ENCODE results near the gene OR4F6.
"Not testable (repeated sequence)": the region's sequence is repeated elsewhere in the genome, so short reads cannot be mapped to it uniquely, and the experiment has no call there.

Gene OR4F6

GRCh38 chr15:101784644-101785043, 18.7 kb upstream of the OR4F6 start:
- Histone ChIP-seq H3K36me3 (ENCODE audit: control insufficient read depth, insufficient read depth, low read length) (no peaks in the 10 kb centered on the region), H3K27me3 (ENCODE audit: control insufficient read depth, insufficient read depth, low read length) (no peaks in the 10 kb centered on the region), H3K9ac (ENCODE audit: low read depth, low read length) (no peak overlapping the region), H3K9me3 (ENCODE audit: control insufficient read depth, insufficient read depth, low read length) (no peaks in the 10 kb centered on the region), H3K27ac (ENCODE audit: low read depth, low read length) (no peak overlapping the region), H3K4me1 (ENCODE audit: control insufficient read depth, insufficient read depth, low read length) (no peaks in the 10 kb centered on the region), H3K4me3 (ENCODE audit: low read depth, low read length) (no peak overlapping the region)

- not testable (repeated sequence) for H3K4me1 ChIP-seq (ENCODE audit: control insufficient read depth, insufficient read depth, low read length); H3K27me3 ChIP-seq (ENCODE audit: control insufficient read depth, insufficient read depth, low read length); H3K4me3 ChIP-seq (ENCODE audit: low read depth, low read length); H3K27ac ChIP-seq (ENCODE audit: low read depth, low read length); H3K36me3 ChIP-seq (ENCODE audit: control insufficient read depth, insufficient read depth, low read length); H3K9ac ChIP-seq (ENCODE audit: low read depth, low read length); H3K9me3 ChIP-seq (ENCODE audit: control insufficient read depth, insufficient read depth, low read length)
Observed at GRCh38 chr15:101786422-101786821, 16.9 kb upstream of the OR4F6 start.

GRCh38 chr15:101788001-101788400, 15.3 kb upstream of the OR4F6 start:
- not testable (repeated sequence) for H3K9me3 ChIP-seq (ENCODE audit: control insufficient read depth, insufficient read depth, low read length); H3K27ac ChIP-seq (ENCODE audit: low read depth, low read length); H3K4me3 ChIP-seq (ENCODE audit: low read depth, low read length); H3K36me3 ChIP-seq (ENCODE audit: control insufficient read depth, insufficient read depth, low read length); H3K9ac ChIP-seq (ENCODE audit: low read depth, low read length); H3K27me3 ChIP-seq (ENCODE audit: control insufficient read depth, insufficient read depth, low read length); H3K4me1 ChIP-seq (ENCODE audit: control insufficient read depth, insufficient read depth, low read length)

GRCh38 chr15:101788503-101789269, 14.6 kb upstream of the OR4F6 start:
- H3K36me3 ChIP-seq (ENCODE audit: control insufficient read depth, insufficient read depth, low read length); H3K9me3 ChIP-seq (ENCODE audit: control insufficient read depth, insufficient read depth, low read length); H3K27me3 ChIP-seq (ENCODE audit: control insufficient read depth, insufficient read depth, low read length); H3K9ac ChIP-seq (ENCODE audit: low read depth, low read length); H3K4me1 ChIP-seq (ENCODE audit: control insufficient read depth, insufficient read depth, low read length); H3K27ac ChIP-seq (ENCODE audit: low read depth, low read length); H3K4me3 ChIP-seq (ENCODE audit: low read depth, low read length): not testable (repeated sequence)

DNA sequence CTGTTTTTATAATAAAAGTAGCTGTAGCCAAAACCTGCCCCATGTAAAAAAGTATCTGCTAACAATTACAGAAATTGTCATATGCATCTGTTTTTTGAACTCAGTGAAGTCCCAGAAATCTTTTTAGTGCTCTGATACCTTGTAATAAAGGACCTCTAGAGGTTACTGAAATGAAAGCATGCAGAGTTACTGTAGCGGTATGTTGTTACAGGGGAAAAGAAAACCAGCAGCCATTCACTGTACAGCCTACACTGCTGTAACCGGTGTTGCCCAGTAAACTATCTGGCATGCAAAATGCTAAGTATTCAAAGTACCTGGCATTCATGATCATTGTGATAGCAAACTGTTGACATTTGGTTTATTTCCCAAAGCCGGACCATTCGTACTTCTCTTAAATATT, 12.6 kb upstream of the OR4F6 start:
- H3K27me3 ChIP-seq (ENCODE audit: control insufficient read depth, insufficient read depth, low read length); H3K27ac ChIP-seq (ENCODE audit: low read depth, low read length); H3K4me1 ChIP-seq (ENCODE audit: control insufficient read depth, insufficient read depth, low read length); H3K36me3 ChIP-seq (ENCODE audit: control insufficient read depth, insufficient read depth, low read length); H3K9ac ChIP-seq (ENCODE audit: low read depth, low read length); H3K9me3 ChIP-seq (ENCODE audit: control insufficient read depth, insufficient read depth, low read length); H3K4me3 ChIP-seq (ENCODE audit: low read depth, low read length): not testable (repeated sequence)

DNA sequence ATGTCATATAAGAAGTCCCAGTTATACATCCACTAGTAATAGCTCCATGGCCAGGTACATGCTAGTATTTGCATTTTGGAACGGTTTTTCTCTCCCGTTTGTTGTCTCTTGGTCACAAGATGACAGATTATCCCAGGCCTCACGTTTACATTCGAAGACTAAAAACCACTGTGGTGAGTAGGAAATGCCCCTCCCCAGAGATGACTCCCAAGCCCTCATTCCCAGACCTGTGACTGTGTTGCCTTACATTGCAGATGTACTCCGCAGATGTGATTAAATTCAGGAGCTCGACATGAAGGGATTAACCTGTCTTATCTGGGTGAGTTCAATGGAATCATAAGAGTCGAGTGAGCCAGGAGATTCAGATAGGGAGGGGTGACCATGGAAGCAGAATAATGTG, 9.3 kb upstream of the OR4F6 start:
- H3K27ac ChIP-seq (ENCODE audit: low read depth, low read length); H3K9ac ChIP-seq (ENCODE audit: low read depth, low read length); H3K9me3 ChIP-seq (ENCODE audit: control insufficient read depth, insufficient read depth, low read length); H3K36me3 ChIP-seq (ENCODE audit: control insufficient read depth, insufficient read depth, low read length); H3K4me1 ChIP-seq (ENCODE audit: control insufficient read depth, insufficient read depth, low read length); H3K27me3 ChIP-seq (ENCODE audit: control insufficient read depth, insufficient read depth, low read length); H3K4me3 ChIP-seq (ENCODE audit: low read depth, low read length): not testable (repeated sequence)

- Histone ChIP-seq H3K9ac (ENCODE audit: low read depth, low read length) (no peak overlapping the region), H3K36me3 (ENCODE audit: control insufficient read depth, insufficient read depth, low read length) (no peaks in the 10 kb centered on the region), H3K27ac (ENCODE audit: low read depth, low read length) (no peak overlapping the region), H3K27me3 (ENCODE audit: control insufficient read depth, insufficient read depth, low read length) (no peaks in the 10 kb centered on the region), H3K9me3 (ENCODE audit: control insufficient read depth, insufficient read depth, low read length) (no peaks in the 10 kb centered on the region), H3K4me1 (ENCODE audit: control insufficient read depth, insufficient read depth, low read length) (no peaks in the 10 kb centered on the region), H3K4me3 (ENCODE audit: low read depth, low read length) (no peak overlapping the region)
Observed at GRCh38 chr15:101795455-101795854, 7.9 kb upstream of the OR4F6 start.

DNA sequence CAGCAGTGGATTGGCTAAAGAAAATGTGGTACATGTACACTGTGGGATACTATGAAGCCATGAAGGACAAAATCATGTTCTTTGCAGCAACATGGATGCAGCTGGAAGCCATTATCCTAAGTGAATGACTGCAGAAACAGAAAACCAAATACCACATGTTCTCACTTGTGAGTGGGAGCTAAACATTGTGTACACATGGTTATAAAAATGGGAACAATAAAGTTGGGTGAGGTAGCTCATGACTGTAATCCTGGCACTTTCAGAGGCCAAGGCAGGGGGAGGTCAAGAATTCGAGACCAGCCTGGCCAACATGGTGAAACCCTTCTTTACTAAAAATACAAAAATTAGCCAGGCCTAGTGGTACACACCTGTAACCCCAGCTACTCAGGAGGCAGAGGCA, 3.6 kb upstream of the OR4F6 start:
- no peaks in the 10 kb centered on the region for H3K9me3 ChIP-seq (ENCODE audit: control insufficient read depth, insufficient read depth, low read length)
- no peaks in the 10 kb centered on the region for H3K27me3 ChIP-seq (ENCODE audit: control insufficient read depth, insufficient read depth, low read length)
- no peak overlapping the region for H3K4me3 ChIP-seq (ENCODE audit: low read depth, low read length)

DNA sequence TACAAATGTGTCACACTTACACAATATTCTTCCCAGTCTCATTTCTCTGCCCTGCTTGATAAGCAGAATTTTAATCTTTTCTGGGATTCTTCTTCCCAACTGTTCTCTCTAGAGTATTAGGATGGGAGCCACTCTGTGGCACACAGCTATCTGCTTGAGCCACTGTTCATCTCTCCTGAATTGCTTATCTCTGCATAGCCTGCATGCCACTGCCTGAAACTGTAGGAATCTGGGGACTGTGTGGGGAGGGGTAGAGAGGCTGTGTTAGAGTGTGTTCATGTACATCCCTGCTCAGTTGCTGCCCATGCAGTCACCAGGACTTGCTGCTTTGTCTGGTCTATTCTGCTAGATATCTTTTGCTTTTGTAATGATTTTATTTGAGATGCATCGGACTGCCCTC, 2.3 kb upstream of the OR4F6 start:
- Histone ChIP-seq H3K9ac (ENCODE audit: low read depth, low read length) (no peak overlapping the region), H3K4me1 (ENCODE audit: control insufficient read depth, insufficient read depth, low read length) (no peaks in the 10 kb centered on the region), H3K27me3 (ENCODE audit: control insufficient read depth, insufficient read depth, low read length) (no peaks in the 10 kb centered on the region), H3K36me3 (ENCODE audit: control insufficient read depth, insufficient read depth, low read length) (no peaks in the 10 kb centered on the region), H3K4me3 (ENCODE audit: low read depth, low read length) (no peak overlapping the region), H3K9me3 (ENCODE audit: control insufficient read depth, insufficient read depth, low read length) (no peaks in the 10 kb centered on the region), H3K27ac (ENCODE audit: low read depth, low read length) (no peak overlapping the region)

More for the DNA sequence above, 3.6 kb upstream of the OR4F6 start:
- no peaks in the 10 kb centered on the region for H3K36me3 ChIP-seq (ENCODE audit: control insufficient read depth, insufficient read depth, low read length)
- no peak overlapping the region for H3K9ac ChIP-seq (ENCODE audit: low read depth, low read length)
- H3K27ac ChIP-seq (ENCODE audit: low read depth, low read length): no peak overlapping the region
- no peaks in the 10 kb centered on the region for H3K4me1 ChIP-seq (ENCODE audit: control insufficient read depth, insufficient read depth, low read length)

DNA sequence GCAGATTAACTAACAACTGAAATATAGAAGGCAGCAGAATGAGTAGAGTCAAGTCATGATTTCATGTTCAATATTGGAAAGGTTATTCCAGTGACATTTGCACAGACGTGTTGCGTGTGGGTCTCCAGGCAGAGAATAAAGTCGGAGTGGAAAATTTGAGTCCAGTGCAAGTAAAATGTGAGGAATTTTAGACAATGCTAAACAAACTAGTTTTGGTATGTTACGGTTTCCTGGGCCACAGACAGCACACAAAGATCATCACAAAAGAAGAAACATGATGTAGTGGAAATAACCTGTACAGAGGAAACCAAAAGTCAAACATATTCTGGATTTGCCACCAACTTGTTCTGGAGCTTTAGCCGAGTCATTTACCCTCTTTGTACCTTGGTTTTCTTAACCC, 367 bp downstream of the OR4F6 start:
- no peaks in the 10 kb centered on the region for H3K9me3 ChIP-seq (ENCODE audit: control insufficient read depth, insufficient read depth, low read length)
- H3K9ac ChIP-seq (ENCODE audit: low read depth, low read length): no peak overlapping the region
- H3K36me3 ChIP-seq (ENCODE audit: control insufficient read depth, insufficient read depth, low read length): no peaks in the 10 kb centered on the region
- H3K27ac ChIP-seq (ENCODE audit: low read depth, low read length): no peak overlapping the region
- H3K4me1 ChIP-seq (ENCODE audit: control insufficient read depth, insufficient read depth, low read length): no peaks in the 10 kb centered on the region
- H3K27me3 ChIP-seq (ENCODE audit: control insufficient read depth, insufficient read depth, low read length): no peaks in the 10 kb centered on the region
- H3K4me3 ChIP-seq (ENCODE audit: low read depth, low read length): no peak overlapping the region

- Histone ChIP-seq H3K36me3 (ENCODE audit: control insufficient read depth, insufficient read depth, low read length) (no peaks in the 10 kb centered on the region), H3K9ac (ENCODE audit: low read depth, low read length) (no peak overlapping the region), H3K27me3 (ENCODE audit: control insufficient read depth, insufficient read depth, low read length) (no peaks in the 10 kb centered on the region), H3K4me1 (ENCODE audit: control insufficient read depth, insufficient read depth, low read length) (no peaks in the 10 kb centered on the region), H3K9me3 (ENCODE audit: control insufficient read depth, insufficient read depth, low read length) (no peaks in the 10 kb centered on the region), H3K4me3 (ENCODE audit: low read depth, low read length) (no peak overlapping the region), H3K27ac (ENCODE audit: low read depth, low read length) (no peak overlapping the region)
Observed at GRCh38 chr15:101804375-101804774, 1.1 kb downstream of the OR4F6 start.

GRCh38 chr15:101804941-101805340, 1.6 kb downstream of the OR4F6 start:
- Histone ChIP-seq H3K27ac (ENCODE audit: low read depth, low read length) (no peak overlapping the region), H3K36me3 (ENCODE audit: control insufficient read depth, insufficient read depth, low read length) (no peaks in the 10 kb centered on the region), H3K4me1 (ENCODE audit: control insufficient read depth, insufficient read depth, low read length) (no peaks in the 10 kb centered on the region), H3K4me3 (ENCODE audit: low read depth, low read length) (no peak overlapping the region), H3K9me3 (ENCODE audit: control insufficient read depth, insufficient read depth, low read length) (no peaks in the 10 kb centered on the region), H3K9ac (ENCODE audit: low read depth, low read length) (no peak overlapping the region), H3K27me3 (ENCODE audit: control insufficient read depth, insufficient read depth, low read length) (no peaks in the 10 kb centered on the region)

All from HUES48 (cell line).